HG03103 (cell line): ENCODE measurements around the gene TAF11L2.
"Not testable (repeated sequence)": the region's sequence is repeated elsewhere in the genome, so short reads cannot be mapped to it uniquely, and the experiment has no call there.

ENCODE experiments used
- ATAC-seq: cut with Tn5 transposase; IDR thresholded peaks from one replicate; pipeline ENCODE4 v1.9.1; 2021; ENCODE audit warnings: low read depth; ENCODE audit not compliant: unreplicated experiment

Gene TAF11L2

GRCh38 chr5:17524935-17525334 lies 26.9 kb downstream of the TAF11L2 start, which contains the start of gene TAF11L5:
Gene TAF11L5 (plus strand): TSS chr5:17525235.
- not testable (repeated sequence) for ATAC-seq

- ATAC-seq = not testable (repeated sequence)
These were observed 28.5 kb downstream of the TAF11L2 start for GRCh38 chr5:17526504-17526903.

- not testable (repeated sequence) for ATAC-seq
These were observed 30.3 kb downstream of the TAF11L2 start, which contains the start of gene TAF11L6 for GRCh38 chr5:17528369-17528768. Gene TAF11L6 (plus strand): TSS chr5:17528669.
